H1 (cell line): ENCODE data around the gene C14orf93. TPM values are rescaled to one million over a fixed set of nuclear protein-coding genes. Genes with fewer than 3 reads are reported as not detected.

Source experiments
- CTCF ChIA-PET: fragments of 300-600 bp; sonication (Branson Sonifier 250); formaldehyde crosslinking; loops from one replicate; lab custom pipeline; 2021; ENCODE audit not compliant: partially characterized antibody; lab: Charles Lee
- POLR2A ChIA-PET: fragments of 300-600 bp; sonication (Branson Sonifier 250); formaldehyde crosslinking; loops from one replicate; lab custom pipeline; 2021; ENCODE audit warnings: inconsistent platforms; ENCODE audit not compliant: partially characterized antibody; lab: Charles Lee
- DNase-seq, 2 experiments: peaks; one replicate each; pipeline versions ENCODE4 v3.0.0 to v3.0.0-alpha.2; 2010 to 2022; ENCODE audit warnings: low spot score in 2 of 2, low read depth in 1 of 2, mixed read lengths in 1 of 2
- FAIRE-seq: peaks from 2 replicates; lab custom pipeline; 2011; peaks lifted over from hg19 to GRCh38; lab: Jason Lieb, UNC
- H2AFZ ChIP-seq: 2 replicates; pipeline ENCODE4 v1.8.1; 2012; ENCODE audit warnings: low read length, inconsistent platforms
- H2AK5ac ChIP-seq: 2 replicates; pipeline ENCODE4 v1.6.1; 2013; ENCODE audit warnings: low read depth, low read length
- H2BK120ac ChIP-seq: replicated peaks from 2 replicates; pipeline ENCODE3; 2013; ENCODE audit warnings: low read depth, low read length, inconsistent platforms
- H2BK12ac ChIP-seq: 2 replicates; pipeline ENCODE4 v1.6.1; 2013; ENCODE audit warnings: low read depth, low read length
- H2BK15ac ChIP-seq: 2 replicates; pipeline ENCODE4 v1.6.1; 2013; ENCODE audit warnings: low read length
- H2BK20ac ChIP-seq: 2 replicates; pipeline ENCODE4 v1.6.1; 2013; ENCODE audit warnings: low read length
- H2BK5ac ChIP-seq: 2 replicates; pipeline ENCODE4 v1.6.1; 2013; ENCODE audit warnings: low read depth, low read length
- H3K14ac ChIP-seq: 2 replicates; pipeline ENCODE4 v1.6.1; 2013; ENCODE audit warnings: inconsistent platforms; ENCODE audit not compliant: insufficient read length
- H3K18ac ChIP-seq: 2 replicates; pipeline ENCODE4 v1.6.1; 2013; ENCODE audit warnings: low read length; ENCODE audit errors: extremely low read depth
- H3K23ac ChIP-seq: 2 replicates; pipeline ENCODE4 v1.6.1; 2013; ENCODE audit warnings: inconsistent platforms; ENCODE audit not compliant: insufficient read length
- H3K23me2 ChIP-seq: 2 replicates; pipeline ENCODE4 v1.6.1; 2013; ENCODE audit warnings: low read depth, low read length
- H3K27ac ChIP-seq: 2 replicates; pipeline ENCODE4 v1.6.1; 2011; ENCODE audit warnings: low read depth, low read length, inconsistent platforms
- H3K27me3 ChIP-seq, 4 experiments: replicated peaks in 1 of 4; 1 replicate in 1 of 4; 2 replicates in 3 of 4; pipeline versions ENCODE4 v1.6.1 to v1.8.1; 2011 to 2013; ENCODE audit warnings: low read length in 3 of 4, mild to moderate bottlenecking in 3 of 4, inconsistent platforms in 2 of 4, mixed read lengths in 2 of 4, moderate library complexity in 1 of 4; ENCODE audit not compliant: control insufficient read depth in 3 of 4, insufficient read depth in 3 of 4; ENCODE audit errors: extremely low read depth in 1 of 4
- H3K36me3 ChIP-seq, 4 experiments: 2 replicates each; pipeline versions ENCODE4 v1.6.1 to v1.8.1; 2011 to 2013; ENCODE audit warnings: mild to moderate bottlenecking in 4 of 4, low read length in 3 of 4, moderate library complexity in 2 of 4, control low read depth in 1 of 4, inconsistent platforms in 1 of 4; ENCODE audit not compliant: insufficient read depth in 4 of 4, control insufficient read depth in 2 of 4
- H3K4ac ChIP-seq: replicated peaks from 2 replicates; pipeline ENCODE3; 2013; ENCODE audit warnings: low read length, low read depth, mixed read lengths, inconsistent platforms; ENCODE audit not compliant: insufficient read length
- H3K4me1 ChIP-seq, 4 experiments: replicated peaks in 1 of 4; 1 replicate in 1 of 4; 2 replicates in 3 of 4; pipeline versions ENCODE4 v1.6.1 to v1.8.1; 2011 to 2013; ENCODE audit warnings: low read length in 3 of 4, inconsistent platforms in 2 of 4, mixed read lengths in 1 of 4; ENCODE audit not compliant: insufficient read depth in 4 of 4, control insufficient read depth in 3 of 4
- H3K4me2 ChIP-seq, 2 experiments: 2 replicates each; pipeline versions ENCODE4 v1.6.1 to v1.8.1; 2011 to 2013; ENCODE audit warnings: low read depth in 2 of 2, low read length in 2 of 2, control low read depth in 1 of 2, inconsistent platforms in 1 of 2, mild to moderate bottlenecking in 1 of 2; ENCODE audit not compliant: insufficient read depth in 1 of 2
- H3K4me3 ChIP-seq, 4 experiments: fragments of 200-600, 300-600 bp in 1 of 4; sonication (generic), shearing (Covaris generic), sonication (Bioruptor Twin) in 1 of 4; 2 replicates each; pipeline versions ENCODE4 v1.5.1 to v1.8.1; 2011 to 2016; ENCODE audit warnings: low read length in 4 of 4, low read depth in 3 of 4, control low read depth in 2 of 4, inconsistent platforms in 2 of 4, mild to moderate bottlenecking in 2 of 4, mixed read lengths in 1 of 4, moderate library complexity in 1 of 4; ENCODE audit not compliant: insufficient read depth in 2 of 4; ENCODE audit errors: extremely low read depth in 1 of 4
- H3K56ac ChIP-seq: replicated peaks from 2 replicates; pipeline ENCODE3; 2013; ENCODE audit warnings: low read depth, mild to moderate bottlenecking, mixed read lengths, low read length, inconsistent platforms; ENCODE audit not compliant: insufficient read length
- H3K79me1 ChIP-seq: 2 replicates; pipeline ENCODE4 v1.6.1; 2013; ENCODE audit warnings: low read depth, low read length, control low read depth
- H3K79me2 ChIP-seq, 2 experiments: 2 replicates each; pipeline versions ENCODE4 v1.6.1 to v1.8.1; 2012 to 2013; ENCODE audit warnings: low read length in 2 of 2, mild to moderate bottlenecking in 2 of 2, inconsistent platforms in 1 of 2; ENCODE audit not compliant: insufficient read depth in 2 of 2, control insufficient read depth in 1 of 2
- H3K9ac ChIP-seq, 4 experiments: replicated peaks in 1 of 4; 1 replicate in 1 of 4; 2 replicates in 3 of 4; pipeline versions ENCODE4 v1.6.1 to v1.8.1; 2011 to 2013; ENCODE audit warnings: low read depth in 3 of 4, low read length in 3 of 4, control low read depth in 2 of 4, mild to moderate bottlenecking in 2 of 4, moderate library complexity in 2 of 4, inconsistent platforms in 1 of 4; ENCODE audit errors: extremely low read depth in 1 of 4
- H3K9me3 ChIP-seq, 2 experiments: 2 replicates each; pipeline versions ENCODE4 v1.6.1 to v1.8.1; 2012 to 2013; ENCODE audit warnings: mild to moderate bottlenecking in 2 of 2, moderate library complexity in 2 of 2, control low read depth in 1 of 2, inconsistent platforms in 1 of 2, low read depth in 1 of 2, low read length in 1 of 2, mixed read lengths in 1 of 2; ENCODE audit not compliant: insufficient read depth in 2 of 2
- H4K20me1 ChIP-seq, 2 experiments: replicated peaks in 1 of 2; 2 replicates each; pipeline versions ENCODE3 to v1.8.1; 2011 to 2013; ENCODE audit warnings: inconsistent platforms in 2 of 2, low read length in 2 of 2, mild to moderate bottlenecking in 1 of 2; ENCODE audit not compliant: insufficient read depth in 2 of 2, control insufficient read depth in 1 of 2
- H4K5ac ChIP-seq: 2 replicates; pipeline ENCODE4 v1.6.1; 2013; ENCODE audit warnings: low read length, low read depth, mixed read lengths, inconsistent platforms; ENCODE audit not compliant: insufficient read length
- H4K8ac ChIP-seq: 2 replicates; pipeline ENCODE4 v1.8.0; 2013; ENCODE audit warnings: mild to moderate bottlenecking, moderate library complexity, low read length, inconsistent platforms; ENCODE audit not compliant: insufficient read depth; ENCODE audit errors: extremely low read depth
- H4K91ac ChIP-seq: replicated peaks from 2 replicates; pipeline ENCODE3; 2013; ENCODE audit warnings: low read length, mixed read lengths, inconsistent platforms; ENCODE audit not compliant: insufficient read length
- CBX5 ChIP-seq: fragments of 300-800, 300-1000 bp; sonication (generic); IDR thresholded peaks from 2 replicates; pipeline ENCODE4 v1.7.1; 2016; ENCODE audit warnings: antibody characterized with exemption, low read length, low read depth
- JUND ChIP-seq: IDR thresholded peaks from 2 replicates; pipeline ENCODE4 v1.6.1; 2011; ENCODE audit warnings: mild to moderate bottlenecking, improper control_type of control experiment, low read length
- PHF8 ChIP-seq: fragments of 200-600 bp; sonication (generic); conservative IDR thresholded peaks from 2 replicates; pipeline ENCODE4 v1.7.1; 2012; ENCODE audit warnings: low read depth, mild to moderate bottlenecking, inconsistent platforms, low read length, moderate library complexity
- RAD21 ChIP-seq, 2 experiments: IDR thresholded peaks in 1 of 2; conservative IDR thresholded peaks in 1 of 2; 2 replicates each; pipeline ENCODE4 v1.6.1; 2011; ENCODE audit warnings: low read depth in 2 of 2, low read length in 2 of 2, improper control_type of control experiment in 1 of 2, inconsistent platforms in 1 of 2, mild to moderate bottlenecking in 1 of 2, moderate library complexity in 1 of 2
- RNF2 ChIP-seq: fragments of 200-900, 300-1000 bp; sonication (generic); IDR thresholded peaks from 2 replicates; pipeline ENCODE4 v1.7.1; 2016; ENCODE audit warnings: borderline replicate concordance, low read depth, mild to moderate bottlenecking, antibody characterized with exemption, low read length; ENCODE audit not compliant: poor library complexity, severe bottlenecking; ENCODE audit errors: missing control alignments
- RXRA ChIP-seq: IDR thresholded peaks from 2 replicates; pipeline ENCODE4 v1.6.1; 2011; ENCODE audit warnings: low read depth, mild to moderate bottlenecking, low read length, moderate library complexity; ENCODE audit not compliant: insufficient read depth
- SAP30 ChIP-seq: fragments of 300-600 bp; sonication (generic); IDR thresholded peaks from 2 replicates; pipeline ENCODE4 v1.7.1; 2012; ENCODE audit warnings: low read length, moderate library complexity, mild to moderate bottlenecking, inconsistent platforms; ENCODE audit not compliant: insufficient read depth, insufficient replicate concordance
- SIRT6 ChIP-seq: IDR thresholded peaks from one replicate; pipeline ENCODE4 v1.7.1; 2012; ENCODE audit warnings: low read length, inconsistent platforms
- SUZ12 ChIP-seq: fragments of 200-600 bp; sonication (generic); IDR thresholded peaks from 2 replicates; pipeline ENCODE4 v1.6.1; 2012; ENCODE audit warnings: mild to moderate bottlenecking, inconsistent platforms, low read length, moderate library complexity, mixed read lengths
- WGBS, 2 experiments: shearing (Covaris generic) in 1 of 2; methylation state at CpG; one replicate each; pipeline versions ENCODE4 v1.1.6 to v1.1.7; 2013 to 2015; ENCODE audit warnings: low lambda C conversion rate in 2 of 2, mixed read lengths in 2 of 2, inconsistent platforms in 1 of 2, low coverage in 1 of 2, missing lambda C conversion rate in 1 of 2; ENCODE audit not compliant: insufficient replicate concordance in 2 of 2, insufficient coverage in 1 of 2, insufficient read length in 1 of 2; ENCODE audit errors: extremely low coverage in 1 of 2, missing lambda C conversion rate in 1 of 2; 5-methylcytosine and 5-hydroxymethylcytosine counted together
- polyA plus RNA-seq, 7 experiments: library from polyadenylated mRNA; depleted of rRNA in 3 of 7; stranded (reverse) in 5 of 7; unstranded in 2 of 7; fragments of >200 nt in 5 of 7; fragments of 200-250 nt in 2 of 7; gene quantifications; 1 replicate in 5 of 7; 2 replicates in 1 of 7; 4 replicates in 1 of 7; pipeline versions ENCODE4 v1.2.1 to v1.2.3, GENCODE V29; 2011 to 2013; ENCODE audit warnings: missing spikeins in 2 of 7, mixed read lengths in 2 of 7
- total RNA-seq: library from RNA; stranded (reverse); fragmentation: NEBNext Ultra II Directional; extraction: Animal tissue kit (Norgen Biotek cat#: 25700); gene quantifications from 2 replicates; pipeline ENCODE4 v1.2.1, GENCODE V29; 2021
- TF ChIP-seq, protein P1 (sequence below): IDR thresholded peaks from 2 replicates; pipeline ENCODE4 v1.6.1; 2011; ENCODE audit warnings: low read length, improper control_type of control experiment

C14orf93 gene
- total and polyA plus RNA-seq, 2 of the 8 experiments (the other 6 are each of a cell fraction or from before 2014, with no cell fraction given) = 7.8 to 8.2 TPM

DNA sequence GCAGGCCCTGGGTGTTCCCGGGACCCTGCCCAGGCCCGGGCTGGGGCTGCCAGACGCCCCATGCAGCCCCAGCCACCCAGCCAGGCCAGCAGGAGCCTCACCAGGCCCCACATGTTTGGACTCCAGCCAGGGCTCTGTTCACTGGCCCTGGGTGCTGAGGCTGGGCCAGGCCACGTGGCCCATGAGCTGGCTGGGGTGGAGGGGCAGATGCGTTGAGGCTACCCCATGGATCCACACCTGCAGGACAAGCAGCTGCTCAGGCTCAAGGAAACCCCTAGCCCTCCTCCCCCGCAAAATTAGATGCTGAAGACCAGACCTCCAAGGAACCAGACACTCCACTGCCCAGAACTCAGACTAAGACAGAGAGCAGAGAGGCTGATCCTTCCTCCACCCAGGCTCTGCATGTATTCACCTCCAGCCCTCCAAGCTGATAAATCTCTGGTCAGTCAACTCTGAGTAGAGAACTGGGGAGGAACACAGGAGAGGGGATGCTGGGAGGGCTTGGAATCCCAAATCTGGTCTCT lies 45.7 kb upstream of the C14orf93 start:
- DNase-seq (no peak), FAIRE-seq (no peak)
- Histone ChIP-seq H4K8ac (no peak overlapping the region), H4K20me1 (peaks cover 0 to 4% of the 10 kb centered on the region in 2 experiments), H3K27me3 (no peaks in the 10 kb centered on the region; a peak in 1 of 7 replicates), H3K9ac (no peak overlapping the region), H2AK5ac (no peak overlapping the region), H3K4me1 (peaks cover 0 to 15% (median 4%) of the 10 kb centered on the region in 4 experiments; a peak in 4 of 7 replicates), H3K56ac (no peak overlapping the region), H3K23ac (no peak overlapping the region), H2BK120ac (no peak overlapping the region), H4K5ac (no peak overlapping the region), H3K79me1 (no peaks in the 10 kb centered on the region), H2BK5ac (0 out of 2 replicates have a peak overlapping the region, but pooled peaks have one; percentile 15), H3K23me2 (peaks cover 12% of the 10 kb centered on the region), H2BK15ac (no peak overlapping the region), H3K4me2 (peak overlapping the region; percentile 89 to 91), H3K36me3 (peaks cover 3 to 19% (median 13%) of the 10 kb centered on the region in 4 experiments; a peak in 7 of 8 replicates), H2AFZ (no peak overlapping the region), H3K79me2 (no peaks in the 10 kb centered on the region), H2BK12ac (no peak overlapping the region), H3K14ac (no peak overlapping the region), H3K4me3 (peak overlapping the region in 2 of 4 experiments; percentile 34 to 82; a peak in 2 of 8 replicates), H4K91ac (no peak overlapping the region), H3K18ac (0 out of 2 replicates have a peak overlapping the region, but pooled peaks have one; percentile 53), H2BK20ac (0 out of 2 replicates have a peak overlapping the region, but pooled peaks have one; percentile 61), H3K4ac (no peak overlapping the region), H3K9me3 (no peaks in the 10 kb centered on the region), H3K27ac (no peak overlapping the region)
- CTCF ChIA-PET = interaction anchor here (0.6 to 29.2 kb wide), 25 partner anchors 8 to 290 kb away, joined by 3 to 785 read pairs (median 5); partner anchors contain the start of genes AJUBA and PSMB11
- POLR2A ChIA-PET = interaction anchor here (0.7 to 6.2 kb wide), 10 partner anchors 11 to 126 kb away, joined by 3 to 65 read pairs (median 6); partner anchors contain the start of genes ACIN1, AJUBA, PRMT5 and PSMB5
- WGBS, 2 experiments = 90% methylated on average over 6 of the region's 6 CpGs; no CpG with 5 or more reads in 1 of the 2 experiments
- no peak for TF ChIP-seq RAD21 (IDR thresholded peaks at IDR 0.05 in 1 of 2, conservative IDR thresholded peaks at IDR 0.05 in 1 of 2; ENCODE audit: low read depth in 2 of 2, low read length in 2 of 2)
- no peak for TF ChIP-seq JUND
- no peak for TF ChIP-seq RXRA
- TF ChIP-seq PHF8 = no peak
- TF ChIP-seq, protein P1, sequence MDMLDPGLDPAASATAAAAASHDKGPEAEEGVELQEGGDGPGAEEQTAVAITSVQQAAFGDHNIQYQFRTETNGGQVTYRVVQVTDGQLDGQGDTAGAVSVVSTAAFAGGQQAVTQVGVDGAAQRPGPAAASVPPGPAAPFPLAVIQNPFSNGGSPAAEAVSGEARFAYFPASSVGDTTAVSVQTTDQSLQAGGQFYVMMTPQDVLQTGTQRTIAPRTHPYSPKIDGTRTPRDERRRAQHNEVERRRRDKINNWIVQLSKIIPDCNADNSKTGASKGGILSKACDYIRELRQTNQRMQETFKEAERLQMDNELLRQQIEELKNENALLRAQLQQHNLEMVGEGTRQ = no peak
- no peak for TF ChIP-seq SIRT6
- no peak for TF ChIP-seq CBX5
- TF ChIP-seq SAP30 = no peak
- no peak for TF ChIP-seq SUZ12
- no peak for TF ChIP-seq RNF2
